Stimulated activated CD4-positive, alpha-beta T cell treated with anti-CD3 and anti-CD28 coated beads, TNF-alpha, amount 100 ng/mL, for 48 hours (primary cell): ENCODE results near the gene TMEM108.
"Not testable (repeated sequence)": the region's sequence is repeated elsewhere in the genome, so short reads cannot be mapped to it uniquely, and the experiment has no call there.

Experiments used
- DNase-seq, 3 donors: peaks; one replicate each; pipeline ENCODE4 v3.0.0-alpha.2; 2020; ENCODE audit warnings: low read depth in 3 of 3

TMEM108 gene

DNA sequence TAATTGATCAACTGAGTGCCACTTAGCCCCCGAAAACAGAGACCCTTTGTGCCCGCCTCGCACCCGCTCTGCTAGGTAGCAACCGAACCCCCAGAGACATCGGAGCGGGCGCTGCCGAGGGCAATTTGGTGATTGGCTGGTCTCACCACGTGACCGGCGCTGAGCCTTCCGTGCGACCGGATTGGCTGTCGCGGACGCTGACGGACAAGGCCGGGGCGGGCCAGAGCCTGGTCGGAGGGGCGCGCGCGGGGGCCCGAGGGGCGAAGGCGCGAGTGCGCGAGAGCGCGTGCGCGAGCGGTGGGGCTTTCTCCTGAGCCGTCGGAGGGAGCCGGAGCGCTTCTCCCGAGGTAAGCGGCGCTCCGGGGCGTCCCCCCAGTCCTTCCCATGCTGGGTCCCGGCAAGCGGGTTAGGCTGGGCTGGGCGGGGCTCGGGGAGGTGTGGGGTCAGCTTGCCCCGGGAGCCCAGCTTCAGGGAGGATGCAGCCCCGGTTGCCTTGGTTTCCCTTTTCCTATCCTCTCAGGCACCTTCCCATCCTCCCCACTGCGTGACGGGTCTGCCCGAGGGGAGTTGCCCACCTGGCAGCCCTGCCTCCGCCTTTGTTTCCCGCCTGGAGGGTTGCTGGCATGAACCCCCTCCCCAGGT lies at the start of gene TMEM108:
Gene TMEM108 (plus strand): TSS at position 303 of the 642 bp plus-strand sequence.
- peak in 2 of 3 donors; percentile 8 to 17 for DNase-seq

DNA sequence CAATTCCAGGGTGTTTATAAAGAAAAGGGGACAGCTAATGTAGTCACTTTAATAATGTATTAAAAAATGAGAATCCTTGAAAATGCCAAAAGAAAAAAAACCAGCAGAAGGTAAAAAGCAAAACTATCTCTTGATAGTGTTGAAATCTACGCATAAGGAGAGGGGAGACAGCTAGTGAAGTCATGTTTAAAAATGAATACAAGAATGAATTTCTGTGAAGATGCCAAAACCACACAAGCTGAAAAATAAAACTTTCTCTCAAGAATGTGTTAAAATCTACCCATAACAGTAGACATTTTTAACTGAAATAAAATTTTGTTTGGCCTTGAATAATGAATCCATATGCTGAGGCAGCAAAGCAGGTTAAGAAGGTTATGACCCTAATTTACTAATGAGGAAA lies 42.2 kb upstream of the TMEM108 start:
- no peak for DNase-seq

DNA sequence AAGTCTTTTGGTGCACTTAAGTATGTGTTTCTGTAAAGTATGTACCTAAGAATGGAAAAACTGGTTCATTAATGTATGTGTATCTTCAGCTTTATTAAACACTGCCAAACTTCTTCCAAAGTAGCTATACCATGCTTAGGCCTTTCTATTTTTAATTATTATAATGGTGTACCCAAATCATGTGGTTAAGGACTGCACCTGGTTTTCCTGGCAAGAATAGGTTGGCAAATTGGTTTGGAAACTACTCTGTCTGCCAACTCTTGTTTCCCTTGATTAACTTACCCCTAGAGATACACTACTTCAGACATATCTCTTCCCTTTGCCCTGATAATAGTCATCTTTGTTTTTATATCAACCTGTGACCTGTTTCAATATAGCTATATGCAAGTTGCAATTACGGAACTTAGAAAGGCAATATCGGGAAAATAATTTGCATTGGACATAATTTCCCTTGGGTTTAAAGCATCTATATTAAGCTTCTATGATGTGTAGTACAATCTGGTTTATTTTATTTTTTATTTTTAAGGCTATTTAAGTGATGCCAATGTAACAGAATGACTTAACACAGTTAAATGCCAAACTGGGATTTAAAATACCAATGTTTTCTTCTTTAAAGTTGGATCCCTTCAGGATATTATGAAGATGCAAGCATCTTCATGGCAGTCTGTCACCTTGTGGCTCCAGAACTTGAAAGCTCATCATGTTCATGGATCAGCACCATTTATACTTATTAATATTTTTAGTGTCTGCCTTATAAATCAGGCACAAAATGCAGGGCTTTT lies 40.6 kb upstream of the TMEM108 start:
- no peak for DNase-seq

DNA sequence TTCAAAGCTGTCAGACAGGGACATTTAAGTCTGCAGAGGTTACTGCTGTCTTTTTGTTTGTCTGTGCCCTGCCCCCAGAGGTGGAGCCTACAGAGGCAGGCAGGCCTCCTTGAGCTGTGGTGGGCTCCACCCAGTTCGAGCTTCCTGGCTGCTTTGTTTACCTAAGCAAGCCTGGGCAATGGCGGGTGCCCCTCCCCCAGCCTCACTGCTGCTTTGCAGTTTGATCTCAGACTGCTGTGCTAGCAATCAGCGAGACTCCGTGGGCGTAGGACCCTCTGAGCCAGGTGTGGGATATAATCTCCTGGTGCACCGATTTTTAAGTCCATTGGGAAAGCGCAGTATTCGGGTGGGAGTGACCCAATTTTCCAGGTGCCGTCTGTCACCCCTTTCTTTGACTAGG lies 33.2 kb upstream of the TMEM108 start:
- not testable (repeated sequence) for DNase-seq

DNA sequence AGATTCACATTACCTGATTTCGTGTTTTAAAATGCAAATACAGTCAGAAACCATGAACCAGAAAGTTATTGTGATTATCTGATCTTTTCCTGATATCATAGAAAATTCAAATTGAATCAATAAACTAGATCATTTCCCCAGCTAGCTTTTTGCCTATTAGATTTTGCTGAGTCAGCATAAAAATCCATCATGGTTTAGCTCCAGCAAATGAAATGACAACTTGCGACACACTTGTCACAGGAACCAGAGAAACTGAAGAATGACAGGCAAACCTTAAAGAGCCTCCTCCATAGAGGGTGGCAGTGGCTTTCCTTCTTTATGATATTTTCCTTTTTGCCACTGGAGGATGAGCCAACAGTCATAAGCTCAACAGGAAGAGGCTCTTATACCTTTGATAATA lies 30.6 kb upstream of the TMEM108 start:
- DNase-seq: no peak

DNA sequence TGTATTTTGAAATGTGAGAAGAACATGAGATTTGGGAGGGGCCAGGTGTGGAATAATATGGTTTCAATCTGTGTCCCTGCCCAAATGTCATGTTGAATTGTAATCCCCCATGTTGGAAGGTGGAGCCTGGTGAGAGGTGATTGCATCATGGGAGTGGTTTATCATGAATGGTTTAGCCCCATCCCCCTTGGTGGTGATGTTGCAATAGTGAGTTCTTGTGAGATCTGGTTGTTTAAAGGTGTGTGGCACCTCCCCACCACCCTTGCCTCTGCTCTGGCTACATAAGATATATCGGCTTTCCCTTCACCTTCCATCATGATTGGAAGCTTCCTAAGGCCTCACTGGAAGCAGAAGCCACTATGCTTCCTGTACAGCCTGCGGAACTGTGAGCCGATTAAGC lies 23.9 kb upstream of the TMEM108 start:
- DNase-seq: no peak

DNA sequence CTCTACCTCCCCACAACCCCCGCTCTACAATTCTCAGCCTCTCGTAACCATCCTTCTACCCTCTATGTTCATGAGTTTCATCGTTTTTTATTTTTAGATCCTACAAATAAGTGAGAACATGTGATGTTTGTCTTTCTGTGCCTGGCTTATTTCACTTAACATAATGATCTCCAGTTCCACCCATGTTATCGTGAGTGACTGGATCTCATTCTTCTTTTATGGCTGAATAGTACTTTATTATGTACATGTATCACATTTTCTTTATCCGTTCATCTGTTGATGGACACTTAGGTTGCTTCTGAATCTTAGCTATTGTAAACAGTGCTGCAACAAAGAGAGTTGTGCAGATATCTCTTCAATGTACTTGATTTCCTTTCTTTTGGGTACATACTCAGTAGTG lies 22.6 kb upstream of the TMEM108 start:
- DNase-seq: not testable (repeated sequence)

DNA sequence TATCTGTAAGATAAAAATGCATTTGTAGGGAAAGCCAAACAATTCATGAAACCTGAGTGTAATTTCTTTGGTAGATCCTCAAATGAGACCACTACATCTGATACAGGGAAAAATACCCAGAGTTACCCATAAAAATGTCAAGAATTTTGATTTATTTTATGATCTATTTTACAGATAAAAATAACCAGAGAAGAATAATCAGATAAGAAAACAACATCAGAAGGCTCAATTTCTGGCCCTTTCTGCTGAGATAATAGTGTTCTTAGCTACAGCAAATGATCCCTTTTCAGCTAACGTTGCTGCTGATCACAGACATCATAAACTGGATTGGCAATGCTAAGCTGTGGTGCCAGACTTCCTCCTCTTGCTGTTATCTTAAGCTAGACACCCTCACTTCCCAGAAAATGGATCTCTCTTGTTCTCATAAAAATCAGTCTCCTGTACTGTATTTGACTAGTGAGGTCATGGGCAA lies 21.3 kb upstream of the TMEM108 start:
- DNase-seq: no peak

DNA sequence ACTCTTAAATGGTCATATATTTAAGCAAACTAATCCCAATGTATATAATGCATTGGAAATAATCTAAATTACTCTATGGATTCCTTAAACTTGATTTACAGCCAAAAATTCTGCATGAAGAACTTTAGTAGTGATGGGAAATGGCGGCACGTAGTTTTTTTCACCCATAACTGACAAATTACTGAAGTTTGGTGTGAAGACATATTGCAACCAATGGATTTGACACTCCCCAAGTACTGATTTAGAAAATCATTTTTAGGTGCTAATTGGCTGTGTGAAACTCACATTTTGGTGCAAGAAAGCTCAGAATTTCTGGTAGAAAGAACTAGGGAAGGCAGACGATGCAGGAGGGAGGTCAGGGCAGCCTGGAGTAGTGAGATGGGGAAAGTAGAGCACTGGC lies 19.3 kb upstream of the TMEM108 start:
- no peak for DNase-seq

DNA sequence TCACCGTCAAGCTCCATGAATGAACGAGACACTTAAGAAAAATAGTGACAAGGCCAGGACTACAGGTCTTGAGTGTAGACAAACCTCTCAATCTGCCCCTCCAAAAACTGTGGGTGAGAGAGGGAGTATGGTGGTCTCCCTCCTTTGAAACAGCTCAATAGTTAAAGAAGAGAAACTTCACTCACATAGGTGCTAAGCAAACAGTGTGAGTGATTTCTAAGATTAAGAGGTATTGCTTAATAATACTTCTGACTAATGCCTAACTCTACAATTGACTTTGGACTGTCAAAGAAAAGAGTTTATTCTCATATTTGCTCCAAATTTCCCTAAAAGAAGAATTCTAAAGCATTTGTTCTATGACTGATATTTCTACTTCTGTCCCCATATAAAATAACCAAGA lies 17.0 kb upstream of the TMEM108 start:
- no peak for DNase-seq

DNA sequence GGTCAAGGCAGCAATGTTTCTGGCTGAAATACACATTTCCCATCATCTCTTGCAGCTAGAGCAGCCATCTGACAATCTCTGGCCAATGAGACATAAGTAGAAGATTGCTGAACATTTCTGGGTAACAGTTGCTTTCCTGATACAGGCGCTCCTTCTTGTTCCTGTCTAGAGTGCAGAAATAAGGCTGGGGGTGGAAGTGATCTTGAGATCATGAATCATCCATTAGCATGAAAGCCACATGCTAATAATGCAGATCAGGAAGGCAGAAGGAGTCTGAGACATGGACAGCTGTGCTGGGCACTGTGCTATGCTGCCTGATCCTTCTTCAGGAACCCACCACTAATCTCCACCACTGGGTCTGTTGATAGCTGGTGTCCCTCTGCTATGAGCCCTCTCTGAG lies 14.8 kb upstream of the TMEM108 start:
- no peak for DNase-seq

DNA sequence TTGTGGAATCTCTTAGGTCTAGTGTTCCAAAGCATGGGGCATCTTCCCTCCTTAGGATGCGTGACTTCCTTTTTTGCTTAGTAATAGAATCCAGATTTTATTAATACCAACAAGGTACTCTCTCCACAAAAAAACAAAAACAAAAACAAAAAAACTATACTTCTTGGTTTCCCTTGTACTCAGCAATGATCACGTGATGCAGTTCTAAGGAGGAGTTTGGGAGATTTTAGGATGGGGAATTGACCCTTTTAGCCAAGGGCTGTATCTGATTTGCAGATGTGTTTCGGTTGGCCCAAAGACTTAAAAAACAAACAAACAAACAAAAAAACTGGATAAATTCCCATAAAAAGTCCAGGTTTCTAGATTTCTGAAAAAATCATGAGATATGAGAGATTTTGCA lies 12.6 kb upstream of the TMEM108 start:
- no peak for DNase-seq

DNA sequence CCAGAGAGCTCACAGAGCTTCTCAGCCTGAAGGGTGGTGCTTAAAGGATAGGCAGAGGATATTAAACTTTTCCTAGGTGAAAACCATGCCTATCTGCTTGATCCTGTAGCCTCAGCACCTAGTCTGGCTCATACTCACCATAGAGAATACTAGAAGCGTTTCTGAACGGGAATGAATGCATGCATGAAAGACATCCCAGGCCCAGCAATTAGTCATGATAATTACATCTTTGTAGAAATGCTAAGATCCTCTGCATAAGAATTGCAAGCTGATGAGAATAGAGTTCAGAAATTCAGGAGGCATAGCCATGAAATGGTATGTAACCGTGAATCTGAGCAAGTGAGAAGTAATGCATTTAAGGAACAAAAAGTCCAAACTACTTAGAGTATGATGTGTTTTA lies 5.9 kb upstream of the TMEM108 start:
- DNase-seq: no peak

DNA sequence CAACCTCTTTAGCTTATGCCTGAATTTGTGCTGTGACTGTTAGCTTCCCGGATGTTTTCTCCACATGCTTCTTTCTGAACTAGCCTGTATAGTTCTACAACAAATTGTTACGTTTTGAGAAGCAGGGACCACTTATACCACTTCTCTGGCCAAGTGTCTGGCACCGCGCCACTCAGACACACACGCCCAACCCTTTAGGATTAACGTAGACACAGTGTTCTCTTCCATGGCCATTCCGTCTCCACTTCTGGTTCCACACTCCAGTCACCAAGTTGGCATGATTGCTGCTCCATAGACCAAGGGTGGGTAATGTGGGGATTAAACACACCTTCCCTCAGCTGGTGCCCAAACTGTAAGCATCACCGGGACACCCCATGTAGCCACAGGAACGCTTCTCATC lies 755 bp upstream of the TMEM108 start:
- DNase-seq: no peak

DNA sequence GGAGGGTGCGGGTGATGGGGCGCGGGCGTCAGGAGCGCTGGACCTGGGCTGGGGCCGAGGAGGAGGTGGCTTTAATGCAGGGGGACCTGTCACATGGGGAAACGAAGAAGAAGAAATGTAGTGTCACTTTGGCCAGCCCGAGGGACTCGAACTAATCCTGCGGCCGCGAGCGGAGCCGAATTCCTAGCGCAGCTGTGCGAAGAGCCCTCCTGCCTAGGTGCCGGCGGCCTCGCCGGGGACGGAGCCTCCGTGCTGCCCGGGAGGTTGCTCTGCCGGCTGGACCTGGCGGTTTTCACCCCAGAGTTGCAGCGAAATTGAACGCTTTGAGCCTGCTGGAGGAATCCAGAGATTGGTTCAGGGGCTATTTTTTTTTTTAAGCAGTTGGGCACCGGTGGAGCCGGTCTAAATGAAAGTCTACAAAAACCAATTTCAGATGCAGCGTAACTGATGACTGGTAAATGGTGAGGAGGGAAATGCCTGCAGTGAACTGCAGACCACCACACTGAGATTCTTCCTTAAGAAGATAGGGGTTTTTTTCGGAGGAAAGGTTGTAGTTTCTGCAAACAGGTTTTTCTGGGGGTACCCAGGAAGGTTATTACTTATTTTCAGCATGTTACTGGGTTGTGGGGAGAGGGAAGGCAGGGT lies 662 bp downstream of the TMEM108 start:
- DNase-seq: no peak

DNA sequence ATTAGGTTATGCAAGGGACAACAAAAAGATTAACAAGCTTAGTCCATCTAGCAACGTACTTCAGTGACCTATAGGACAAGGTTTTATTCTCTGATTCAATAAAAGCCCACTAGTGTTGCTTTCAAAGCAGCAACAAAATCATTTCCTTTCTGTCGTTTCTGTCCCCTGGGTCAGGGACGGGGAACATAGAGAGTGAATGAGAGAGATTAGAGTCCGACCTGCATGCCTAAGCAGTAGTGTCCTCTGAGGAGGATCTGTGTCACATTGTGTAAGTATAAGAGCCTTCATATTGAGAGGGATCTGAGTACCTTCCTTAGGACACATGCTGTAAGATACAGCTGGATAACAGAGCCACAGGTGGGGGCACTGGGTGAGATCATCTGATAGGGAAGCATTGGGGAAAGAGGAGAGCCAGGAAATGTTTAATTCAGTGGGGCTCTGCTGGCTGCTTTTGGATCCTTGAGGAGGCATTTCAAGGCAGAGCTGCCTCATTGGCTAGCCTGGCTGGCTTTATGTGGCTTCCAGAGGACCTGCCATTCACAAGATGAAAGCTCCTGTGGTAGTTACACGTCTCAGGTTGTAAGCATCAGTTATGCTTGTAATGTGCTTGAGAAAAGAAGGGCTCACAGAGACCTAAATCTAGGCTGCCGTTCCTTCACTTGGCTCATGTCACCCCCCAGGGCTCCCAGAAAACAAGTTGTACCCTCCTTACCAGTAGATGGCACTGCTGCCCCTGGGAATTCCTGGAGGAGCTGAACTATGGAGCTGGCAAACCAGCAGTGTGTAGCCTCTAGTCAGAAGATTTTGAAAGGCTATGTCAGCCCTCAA lies 2.7 kb downstream of the TMEM108 start:
- peak in 1 of 3 donors; percentile 21 for DNase-seq

DNA sequence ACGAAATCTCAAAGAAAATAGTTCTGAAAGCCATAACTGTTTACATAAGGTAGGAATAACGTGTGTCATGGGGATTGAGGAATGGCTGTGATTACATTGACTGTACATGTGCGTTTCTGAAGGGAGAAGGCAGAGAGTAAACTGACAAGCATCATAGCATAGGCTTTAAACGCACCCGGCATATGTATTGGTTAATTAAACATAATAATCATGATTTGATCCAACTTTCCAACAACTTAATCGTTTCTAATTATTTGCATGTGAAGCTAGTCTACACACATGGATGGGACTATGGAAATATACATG lies 3.3 kb downstream of the TMEM108 start:
- no peak for DNase-seq

DNA sequence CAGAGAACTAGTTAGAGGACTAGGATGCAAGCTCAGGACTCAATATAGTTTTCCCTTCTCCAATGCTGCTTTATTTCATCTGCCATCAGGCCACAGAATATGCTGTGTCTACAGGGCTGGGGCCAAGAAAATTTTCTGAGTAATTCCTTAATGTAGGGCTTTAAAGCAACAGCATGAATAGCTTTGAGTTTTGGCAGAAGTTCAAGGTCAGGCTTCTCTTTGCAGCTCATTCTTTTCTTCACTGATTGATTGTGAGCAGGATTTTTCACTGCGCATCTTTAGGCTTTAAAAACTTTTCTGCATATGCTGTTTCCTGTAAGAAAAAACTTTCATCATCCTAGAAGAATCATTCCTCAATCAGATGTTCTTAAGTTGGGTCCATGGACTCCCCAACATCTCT lies 4.6 kb downstream of the TMEM108 start:
- DNase-seq: no peak

DNA sequence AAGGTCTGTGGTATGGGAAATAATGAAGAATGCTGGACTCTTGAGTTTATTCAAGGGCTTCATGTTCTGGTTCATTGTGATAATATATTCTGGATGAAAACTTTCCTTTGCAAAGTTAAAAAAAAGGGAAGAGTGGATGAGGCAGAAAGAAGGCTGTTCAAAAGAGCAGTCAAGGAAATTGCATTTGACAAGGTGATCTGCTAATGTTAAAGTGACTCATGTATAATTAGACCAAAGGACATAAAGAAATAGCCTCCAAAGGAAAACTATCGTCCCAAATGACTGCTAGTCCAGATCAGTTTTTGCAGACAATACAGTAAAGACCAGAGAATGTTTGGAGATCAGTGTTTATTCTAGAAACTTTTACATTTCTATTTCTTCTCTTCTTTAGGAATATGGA lies 9.8 kb downstream of the TMEM108 start:
- DNase-seq: no peak

DNA sequence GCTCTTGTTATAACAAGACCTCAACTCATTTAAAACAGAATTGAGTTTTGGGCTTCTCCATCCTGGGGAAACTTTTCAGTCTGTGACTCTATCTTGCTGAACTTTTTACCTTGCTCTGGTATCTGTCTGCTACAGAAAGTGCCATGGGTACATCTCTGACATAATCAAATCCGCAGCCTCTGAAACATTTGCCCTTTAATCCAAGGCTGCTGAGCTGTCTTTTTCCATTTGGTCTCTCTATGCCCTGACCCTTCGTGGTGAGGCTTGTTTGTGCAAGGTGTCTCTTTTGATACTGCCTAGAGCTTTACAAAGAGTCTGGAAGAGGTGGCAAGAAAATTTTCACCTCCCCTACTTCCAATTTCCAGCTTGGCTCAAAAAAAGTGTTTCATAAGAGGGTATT lies 11.3 kb downstream of the TMEM108 start:
- DNase-seq: no peak

DNA sequence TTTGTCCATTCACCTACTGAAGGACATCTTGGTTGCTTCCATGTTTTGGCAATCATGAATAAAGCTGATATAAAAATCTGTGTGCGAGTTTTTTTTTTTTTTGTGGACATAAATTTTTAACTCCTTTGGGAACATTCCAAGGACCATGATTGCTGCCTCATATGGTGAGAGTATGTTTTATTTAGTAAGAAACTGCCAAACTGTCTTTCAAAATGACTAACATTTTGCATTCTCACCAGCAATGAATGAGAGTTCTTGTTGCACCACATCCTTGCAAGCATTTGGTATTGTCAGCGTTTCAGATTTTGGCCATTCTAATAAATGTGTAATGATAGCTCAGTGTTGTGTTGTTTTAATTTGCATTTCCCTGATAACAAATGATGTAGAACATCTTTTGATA lies 12.7 kb downstream of the TMEM108 start:
- DNase-seq: no peak

DNA sequence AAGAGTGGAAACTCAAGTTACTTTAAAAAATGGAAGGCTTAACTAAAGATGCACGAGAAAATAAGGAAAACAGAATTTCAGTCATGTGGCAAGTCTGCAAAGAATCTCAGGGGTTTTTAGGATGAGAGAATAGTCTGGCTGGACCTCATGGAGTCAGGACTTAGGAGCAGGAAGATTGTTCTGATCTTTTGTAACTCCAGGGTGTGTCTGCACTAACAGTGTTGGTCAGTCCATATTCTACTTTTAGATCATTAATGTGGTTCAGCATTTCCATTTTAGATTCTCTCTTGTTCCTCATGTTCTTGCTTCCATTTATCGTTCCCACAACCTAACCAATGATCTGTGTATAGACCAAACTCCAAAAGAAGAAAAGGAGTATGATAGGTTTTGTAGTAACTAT lies 15.3 kb downstream of the TMEM108 start:
- no peak for DNase-seq
